Stimulated activated CD4-positive, alpha-beta T cell treated with anti-CD3 and anti-CD28 coated beads, Interleukin-2, amount 100 ng/mL, for 4 hours (primary cell): ENCODE measurements around the gene ACSBG1.

Experiments used
- DNase-seq: peaks from one replicate; pipeline ENCODE4 v3.0.0-alpha.2; 2020; ENCODE audit warnings: low read depth

The ACSBG1 gene

DNA sequence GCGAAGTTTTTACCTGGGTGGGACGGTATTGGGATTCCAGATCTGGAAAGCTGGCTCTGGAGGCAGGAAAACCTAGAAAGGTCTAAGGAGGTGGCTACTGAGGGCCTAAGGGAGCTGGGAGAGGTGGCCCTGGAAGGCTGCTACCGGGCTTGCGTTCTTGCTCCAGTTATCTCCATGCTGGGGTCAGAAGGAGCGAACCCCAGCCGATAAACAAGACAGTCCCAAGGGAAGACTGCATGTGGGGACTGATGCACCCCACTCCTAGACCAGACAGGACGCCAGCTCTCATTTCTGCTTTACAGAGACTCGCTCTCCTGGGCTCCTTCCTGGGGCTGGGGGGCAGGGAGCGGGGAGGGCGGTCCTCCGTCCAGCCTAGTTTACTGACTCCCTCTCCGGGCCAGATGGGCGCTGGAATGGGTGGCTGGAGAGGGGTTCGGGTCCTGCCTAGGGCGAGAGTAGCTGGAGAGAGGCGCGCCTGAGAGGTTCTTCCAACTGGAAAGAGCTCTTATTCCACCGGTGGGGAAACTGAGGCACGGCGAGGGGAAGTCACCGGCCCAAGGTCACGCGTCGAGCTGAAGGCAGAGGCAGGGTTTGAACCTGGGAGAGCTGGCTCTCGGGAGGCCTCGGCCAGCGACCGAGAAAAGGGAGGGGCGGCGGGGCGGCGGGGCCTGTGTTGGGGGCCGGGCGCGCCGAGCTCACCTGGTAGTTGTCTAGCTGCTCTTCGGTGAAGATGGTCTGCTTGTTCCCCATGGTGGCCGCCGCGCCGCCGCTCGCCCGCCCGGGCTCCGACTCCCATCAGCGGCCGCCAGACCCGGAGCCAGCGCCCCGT is 103.7 kb downstream of the ACSBG1 start:
- DNase-seq, result peak; percentile 12

DNA sequence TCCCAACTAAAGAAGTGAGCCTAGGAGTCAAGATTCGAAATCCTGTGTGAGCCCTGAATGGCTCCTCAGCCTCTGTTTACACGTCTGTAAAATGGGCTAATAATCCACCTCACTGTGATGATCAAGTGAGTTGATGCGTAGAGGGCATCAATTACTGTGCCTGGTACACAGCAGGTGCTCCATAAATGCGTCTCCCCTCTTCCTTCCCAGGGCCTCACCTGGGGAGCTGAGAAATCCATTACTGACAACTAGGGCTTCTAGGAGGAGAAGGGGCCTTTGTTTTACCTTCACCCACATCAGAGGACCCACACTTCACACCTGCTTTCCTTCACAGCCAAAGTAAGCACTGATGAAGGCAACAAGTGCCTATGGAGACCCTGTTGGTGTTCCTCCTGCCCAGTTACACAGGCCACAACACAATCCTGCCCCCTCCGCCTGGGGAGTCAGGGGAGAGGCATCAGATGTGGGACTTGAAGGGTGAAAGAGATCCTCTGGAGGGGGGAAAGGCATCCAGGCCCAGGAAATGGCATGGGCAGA is 104.5 kb downstream of the ACSBG1 start:
- DNase-seq, result no peak

DNA sequence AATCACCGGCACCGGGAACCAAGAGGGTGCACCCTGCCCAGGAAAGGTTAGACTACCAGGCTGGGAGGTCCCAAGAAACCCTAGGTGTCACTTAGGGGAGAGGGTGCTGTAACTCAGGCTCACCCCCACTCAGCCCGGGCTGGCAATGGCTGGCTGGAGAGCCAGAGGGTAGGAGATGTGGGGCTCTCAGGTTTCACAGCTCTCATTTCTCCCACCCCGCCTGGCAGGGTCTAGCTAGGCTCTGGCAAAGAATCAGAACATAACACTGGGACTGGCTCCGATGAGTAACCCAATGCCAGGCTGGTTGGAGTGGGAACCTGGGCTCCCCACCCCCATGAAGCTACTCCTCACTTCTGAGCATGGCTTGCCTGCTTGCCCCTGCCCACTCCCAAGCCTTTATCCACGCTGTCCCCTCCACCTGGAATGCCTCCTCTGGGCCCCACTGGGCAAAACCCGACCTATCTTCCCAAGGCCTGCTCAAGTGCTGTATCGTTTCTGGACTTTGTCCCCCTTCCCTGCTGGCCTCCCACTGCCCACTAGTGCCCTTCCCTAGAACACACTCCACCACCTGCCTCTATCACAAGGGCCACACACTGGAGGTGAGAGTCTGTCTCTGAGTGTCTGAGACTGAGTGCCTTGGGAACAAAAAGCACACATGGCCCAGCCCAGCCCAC is 105.2 kb downstream of the ACSBG1 start:
- DNase-seq, result no peak

DNA sequence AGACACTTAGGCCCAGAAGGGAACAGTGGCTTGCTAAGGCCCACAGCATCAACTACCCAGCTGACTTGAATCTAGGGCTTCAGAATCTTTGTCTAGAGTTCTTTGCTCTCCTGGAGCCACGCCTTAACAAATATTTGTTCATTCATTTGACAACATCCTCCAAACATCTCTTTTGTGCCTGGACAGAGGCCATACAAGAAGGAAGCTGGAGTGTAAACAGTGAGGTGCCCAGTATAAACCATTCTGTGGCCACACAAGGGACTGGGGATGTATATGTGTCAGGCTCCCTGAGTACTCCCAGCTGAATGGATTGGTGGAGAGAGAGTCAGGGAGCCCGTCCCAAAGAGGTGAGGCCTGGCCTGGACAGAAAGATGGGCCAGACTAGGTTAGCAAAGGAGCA is 106.5 kb downstream of the ACSBG1 start:
- no peak for DNase-seq

DNA sequence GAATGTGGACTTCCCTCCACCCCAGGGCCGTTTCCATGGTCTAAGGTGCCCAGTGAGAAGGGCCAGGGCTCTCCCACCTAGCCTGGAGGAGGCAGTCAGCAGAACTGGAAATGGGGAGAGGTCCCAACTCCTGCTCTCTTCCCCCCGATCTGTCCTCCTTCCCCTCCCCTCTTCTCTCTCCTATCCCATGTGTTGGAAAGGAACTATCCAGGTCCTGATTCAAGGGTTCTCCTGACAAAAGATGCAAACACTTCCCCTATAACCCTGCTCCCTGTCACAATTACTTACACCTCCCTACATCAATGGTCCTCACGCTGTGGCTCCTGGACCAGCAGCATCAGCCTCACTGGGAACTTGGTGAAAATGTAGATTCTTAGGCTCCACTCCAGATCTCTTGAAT is 109.1 kb downstream of the ACSBG1 start:
- no peak for DNase-seq

DNA sequence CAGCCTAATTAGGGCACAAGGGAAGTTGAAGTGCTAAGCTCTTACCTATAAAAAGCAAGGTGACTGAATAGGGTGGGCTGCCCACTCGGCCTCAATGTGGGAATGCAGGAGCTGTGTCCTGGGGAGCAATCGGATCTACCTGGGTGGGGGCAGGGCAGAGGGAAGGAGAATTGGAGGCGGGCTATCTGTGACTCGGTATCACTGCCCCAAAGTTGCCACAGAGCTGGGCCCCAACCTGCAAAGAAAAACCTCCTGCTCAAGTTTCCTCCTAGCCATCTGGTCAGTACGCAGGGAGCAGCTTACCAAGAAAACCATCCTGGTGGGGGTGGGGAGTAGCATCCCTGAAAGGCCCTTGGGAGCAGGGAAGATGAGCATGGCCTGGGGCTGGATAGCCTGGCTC is 113.8 kb downstream of the ACSBG1 start:
- no peak for DNase-seq
